Neural progenitor cell (in vitro differentiated cells): ENCODE data around the gene CBLB.

Experiments used
- CTCF ChIP-seq: fragments of 200-600 bp; sonication (generic); IDR thresholded peaks from 2 replicates; pipeline ENCODE4 v1.5.1; 2017; ENCODE audit warnings: antibody characterized with exemption, mild to moderate bottlenecking
- EZH2 ChIP-seq: fragments of 200-600 bp; sonication (generic); IDR thresholded peaks from 2 replicates; pipeline ENCODE4 v1.6.1; 2017; ENCODE audit warnings: antibody characterized with exemption, mild to moderate bottlenecking, moderate library complexity
- EZH2phosphoT487 ChIP-seq: fragments of 200-600 bp; sonication (generic); IDR thresholded peaks from 2 replicates; pipeline ENCODE4 v1.6.1; 2017; ENCODE audit warnings: antibody characterized with exemption

- no peak for TF ChIP-seq CTCF
- TF ChIP-seq EZH2 = no peak
- no peak for TF ChIP-seq EZH2phosphoT487
Measured at GRCh38 chr3:105781871-105782270, 86.9 kb downstream of the CBLB start.
